Measurements from ENCODE around the gene CDKN2AIP. TPM values are rescaled to one million over a fixed set of nuclear protein-coding genes. Genes with fewer than 3 reads are reported as not detected.
A peak's percentile ranks its signal among the peaks of the same experiment; 100 is the strongest.

CDKN2AIP gene
- total RNA-seq, 1 experiment from 2014 or later = 24.0 TPM

- Histone ChIP-seq H3K23me2 (ENCODE audit: insufficient read length, low read depth, low read length, poor library complexity, severe bottlenecking) (no peaks in the 10 kb centered on the region), H3K4me2 (ENCODE audit: insufficient read depth, insufficient read length, low read length) (no peak overlapping the region), H3K4me1 (ENCODE audit: insufficient read depth, low read length) (peaks cover 2% of the 10 kb centered on the region; the same call in 1 of the 2 replicates), H4K5ac (ENCODE audit: insufficient read length, low read depth, low read length) (no peak overlapping the region), H3T11ph (ENCODE audit: low read length) (no peak overlapping the region), H3K18ac (ENCODE audit: insufficient read length, low read depth, low read length) (no peak overlapping the region), H3K4ac (ENCODE audit: low read depth, low read length) (no peak overlapping the region), H3K23ac (ENCODE audit: insufficient read length, low read depth, low read length) (no peak overlapping the region), H3K14ac (ENCODE audit: insufficient read depth, low read length) (no peak overlapping the region), H4K20me1 (ENCODE audit: control insufficient read depth, insufficient read depth, insufficient read length) (no peaks in the 10 kb centered on the region), H3K9me3 (ENCODE audit: control insufficient read depth, low read depth, low read length) (peaks cover 4% of the 10 kb centered on the region), H3K27me3 (ENCODE audit: insufficient read depth, low read length) (no peaks in the 10 kb centered on the region), H2BK15ac (ENCODE audit: low read depth, low read length) (no peak overlapping the region), H2BK120ac (ENCODE audit: low read depth, low read length, poor library complexity, severe bottlenecking) (no peak overlapping the region), H3K79me1 (ENCODE audit: insufficient read depth, low read depth, low read length, poor library complexity, severe bottlenecking) (no peaks in the 10 kb centered on the region), H4K8ac (replicated peaks; ENCODE audit: insufficient read length, low read depth, low read length) (no peak overlapping the region), H2AFZ (ENCODE audit: low read length) (no peak overlapping the region), H3K56ac (ENCODE audit: insufficient read length, low read depth, low read length) (no peak overlapping the region), H3K9ac (ENCODE audit: extremely low read depth, insufficient read length, low read length) (no peak overlapping the region), H2AK5ac (ENCODE audit: insufficient read length, low read length) (no peak overlapping the region), H3K79me2 (ENCODE audit: insufficient read depth, low read length) (no peaks in the 10 kb centered on the region), H4K91ac (ENCODE audit: insufficient read length, low read depth, low read length) (no peak overlapping the region), H2BK5ac (ENCODE audit: insufficient read length, low read length) (no peak overlapping the region), H3K27ac (ENCODE audit: insufficient read length, low read depth, low read length) (no peak overlapping the region), H2BK12ac (ENCODE audit: insufficient read length, low read depth, low read length) (no peak overlapping the region), H2BK20ac (ENCODE audit: low read depth, low read length, poor library complexity, severe bottlenecking) (no peak overlapping the region)
- Mint-ChIP-seq H3K27me3 (ENCODE audit: low read depth) (peaks cover 3% of the 10 kb centered on the region; the same call in 1 of the 2 replicates), H3K4me1 (peaks cover 9 to 16% of the 10 kb centered on the region in 2 experiments), H3K36me3 (ENCODE audit: insufficient read depth in 1 of 3, low read depth in 3 of 3) (peaks cover 4 to 20% (median 8%) of the 10 kb centered on the region in 3 experiments; a peak in 5 of 7 replicates), H3K27ac (no peak overlapping the region), H3K4me3 (no peak overlapping the region), H3K9me3 (peaks cover 14 to 15% of the 10 kb centered on the region in 2 experiments)
- WGBS (ENCODE audit: extremely low coverage, insufficient read length, low lambda C conversion rate) = no CpG with 5 or more reads among the region's 7 CpGs
- no peak for TF ChIP-seq CTCF (conservative IDR thresholded peaks at IDR 0.05)
- DNase-seq = peak; percentile 25
These were observed 14.9 kb upstream of the CDKN2AIP start for GRCh38 chr4:183429489-183429888.

All from H9 (cell line).